ENCODE results near the gene SLC66A1.

Gene SLC66A1

DNA sequence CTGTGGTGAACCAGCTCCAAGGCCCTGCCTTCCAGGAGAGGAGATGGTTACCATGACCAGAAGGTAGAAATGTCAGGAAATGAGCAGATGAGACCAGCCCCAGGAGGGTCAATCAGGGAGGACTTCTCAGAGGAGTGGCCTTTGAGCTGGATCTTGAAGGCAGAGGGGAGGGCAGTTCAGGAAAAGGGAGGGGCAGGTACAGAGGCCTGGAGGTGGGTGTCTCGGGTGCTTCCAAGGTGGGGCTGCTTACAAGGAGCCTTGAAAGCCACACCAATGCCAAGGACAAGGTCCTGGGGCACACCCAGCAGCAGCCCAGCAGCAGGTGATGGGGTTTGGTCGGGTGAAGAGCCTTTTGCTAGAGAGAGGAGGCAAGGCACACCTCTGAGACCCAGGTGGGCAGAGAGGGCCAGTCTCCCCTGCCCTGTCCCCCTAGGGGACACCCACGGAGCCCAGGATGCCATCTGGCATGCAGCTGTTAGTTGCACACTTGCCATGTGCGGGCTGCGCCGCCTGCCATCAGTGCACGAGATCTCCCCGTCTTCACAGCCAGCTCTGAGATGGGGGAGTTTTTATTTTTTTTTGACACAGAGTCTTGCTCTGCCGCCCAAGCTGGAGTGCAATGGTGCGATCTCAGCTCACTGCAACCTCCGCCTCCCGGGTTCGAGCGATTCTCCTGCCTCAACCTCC is 18.5 kb downstream of the SLC66A1 start:
- TF ChIP-seq, protein P1, sequence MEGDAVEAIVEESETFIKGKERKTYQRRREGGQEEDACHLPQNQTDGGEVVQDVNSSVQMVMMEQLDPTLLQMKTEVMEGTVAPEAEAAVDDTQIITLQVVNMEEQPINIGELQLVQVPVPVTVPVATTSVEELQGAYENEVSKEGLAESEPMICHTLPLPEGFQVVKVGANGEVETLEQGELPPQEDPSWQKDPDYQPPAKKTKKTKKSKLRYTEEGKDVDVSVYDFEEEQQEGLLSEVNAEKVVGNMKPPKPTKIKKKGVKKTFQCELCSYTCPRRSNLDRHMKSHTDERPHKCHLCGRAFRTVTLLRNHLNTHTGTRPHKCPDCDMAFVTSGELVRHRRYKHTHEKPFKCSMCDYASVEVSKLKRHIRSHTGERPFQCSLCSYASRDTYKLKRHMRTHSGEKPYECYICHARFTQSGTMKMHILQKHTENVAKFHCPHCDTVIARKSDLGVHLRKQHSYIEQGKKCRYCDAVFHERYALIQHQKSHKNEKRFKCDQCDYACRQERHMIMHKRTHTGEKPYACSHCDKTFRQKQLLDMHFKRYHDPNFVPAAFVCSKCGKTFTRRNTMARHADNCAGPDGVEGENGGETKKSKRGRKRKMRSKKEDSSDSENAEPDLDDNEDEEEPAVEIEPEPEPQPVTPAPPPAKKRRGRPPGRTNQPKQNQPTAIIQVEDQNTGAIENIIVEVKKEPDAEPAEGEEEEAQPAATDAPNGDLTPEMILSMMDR (IDR thresholded peaks at IDR 0.05; ENCODE audit: low read depth, low read length): no peak
- no peaks in the 10 kb centered on the region for H3K9me3 ChIP-seq (ENCODE audit: severe bottlenecking)
- no peak for DNase-seq
- H3K36me3 ChIP-seq: peaks cover 30% of the 10 kb centered on the region
- no peak overlapping the region for H3K4me3 ChIP-seq (ENCODE audit: low read depth, low read length)
- H3K27ac ChIP-seq: no peak overlapping the region
- H3K27me3 ChIP-seq (ENCODE audit: insufficient read depth, low read depth, severe bottlenecking): no peaks in the 10 kb centered on the region

DNA sequence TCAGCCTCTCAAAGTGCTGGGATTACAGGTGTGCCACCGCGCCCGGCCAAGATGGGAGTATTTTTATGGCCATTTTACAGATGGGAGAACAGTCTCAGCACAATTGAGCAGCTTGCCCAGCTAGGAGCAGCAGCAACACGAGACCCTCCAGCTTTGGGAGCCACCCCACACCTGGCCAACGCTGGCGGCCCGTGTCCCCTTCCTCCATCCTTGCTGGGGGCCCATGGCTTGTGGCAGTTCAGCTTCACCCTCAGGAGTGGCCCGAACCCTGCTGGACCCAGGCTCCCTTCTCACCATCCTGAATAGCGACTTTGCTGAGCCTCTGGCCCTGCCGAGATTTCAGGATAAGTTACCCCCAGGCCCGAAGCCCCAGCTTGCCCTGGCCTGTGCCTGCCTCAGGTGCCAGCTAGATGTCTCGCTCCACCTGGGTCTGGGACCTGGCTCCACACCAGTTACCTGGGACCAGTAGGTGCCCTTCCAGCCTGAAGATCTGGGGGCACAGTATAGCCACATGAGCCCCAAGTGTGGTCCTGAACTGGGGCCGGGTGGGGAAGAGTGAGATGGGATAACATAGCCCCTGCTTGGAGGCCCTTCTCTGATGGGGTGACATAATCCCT is 19.2 kb downstream of the SLC66A1 start:
- DNase-seq: no peak

DNA sequence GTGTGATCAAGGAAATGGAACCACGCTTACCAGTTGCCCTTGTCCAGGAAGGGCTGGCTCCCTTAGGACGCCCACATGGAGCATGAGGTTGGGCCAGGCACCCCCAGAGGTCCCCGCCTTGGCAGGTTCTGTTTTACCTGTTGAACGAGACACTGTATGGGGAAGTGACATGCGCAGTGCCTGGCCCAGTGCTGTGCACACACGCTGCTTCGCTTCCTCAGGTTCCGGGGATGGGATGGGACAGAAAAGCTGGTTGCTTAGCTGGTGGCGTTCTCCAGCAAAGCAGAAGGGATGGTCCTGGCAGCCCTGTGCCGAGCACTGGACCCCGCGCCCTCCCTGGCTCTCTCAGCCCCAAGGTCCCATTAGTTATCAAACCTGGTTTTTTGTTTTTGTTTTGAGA is 20.7 kb downstream of the SLC66A1 start:
- no peak overlapping the region for H3K27ac ChIP-seq
- no peak for DNase-seq
- TF ChIP-seq, protein P1 (IDR thresholded peaks at IDR 0.05; ENCODE audit: low read depth, low read length): no peak

More for the DNA sequence above, 19.2 kb downstream of the SLC66A1 start:
- no peak overlapping the region for H3K27ac ChIP-seq
- TF ChIP-seq, protein P1 (IDR thresholded peaks at IDR 0.05; ENCODE audit: low read depth, low read length): no peak
- H3K9me3 ChIP-seq (ENCODE audit: severe bottlenecking): no peaks in the 10 kb centered on the region
- H3K4me3 ChIP-seq (ENCODE audit: low read depth, low read length): no peak overlapping the region
- H3K27me3 ChIP-seq (ENCODE audit: insufficient read depth, low read depth, severe bottlenecking): no peaks in the 10 kb centered on the region
- H3K36me3 ChIP-seq: peaks cover 22% of the 10 kb centered on the region

DNA sequence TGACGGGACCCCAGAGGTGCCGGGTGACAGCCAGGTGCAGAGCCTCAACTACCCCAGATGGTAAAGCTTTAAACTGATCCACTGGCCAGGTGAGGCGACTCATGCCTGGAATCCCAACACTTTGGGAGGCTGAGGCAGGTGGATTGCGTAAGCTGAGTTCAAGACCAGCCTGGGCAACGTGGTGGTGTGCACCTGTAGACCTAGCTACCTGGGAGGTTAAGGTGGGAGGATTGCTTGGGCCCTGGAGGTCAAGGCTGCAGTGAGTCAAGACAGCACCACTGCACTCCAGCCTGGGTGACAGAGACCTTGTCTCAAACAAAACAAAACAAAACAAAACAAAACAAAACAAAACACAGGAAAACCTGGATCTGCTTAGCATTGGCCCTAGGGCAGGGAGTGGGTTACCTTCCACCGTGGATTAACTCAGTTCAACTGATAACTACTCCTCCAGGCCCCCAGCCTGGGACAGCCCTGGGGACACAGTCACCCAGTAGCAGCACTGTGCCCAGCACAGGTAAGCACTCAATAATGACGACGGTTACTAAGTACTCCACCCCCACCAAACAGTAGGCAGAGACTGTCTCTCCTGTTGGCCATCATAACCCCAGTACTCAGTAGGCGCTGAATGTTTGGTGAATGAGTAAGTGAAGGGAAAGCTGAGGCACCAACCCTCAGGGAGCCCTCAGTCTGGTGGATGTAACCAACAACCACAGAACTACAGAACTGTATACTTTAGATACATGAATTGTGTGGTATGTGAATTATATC is 21.6 kb downstream of the SLC66A1 start:
- Histone ChIP-seq H3K4me3 (ENCODE audit: low read depth, low read length) (no peak overlapping the region), H3K27me3 (ENCODE audit: insufficient read depth, low read depth, severe bottlenecking) (no peaks in the 10 kb centered on the region), H3K36me3 (peaks cover 8% of the 10 kb centered on the region), H3K9me3 (ENCODE audit: severe bottlenecking) (no peaks in the 10 kb centered on the region), H3K27ac (no peak overlapping the region)
- DNase-seq: no peak
- TF ChIP-seq, protein P1 (IDR thresholded peaks at IDR 0.05; ENCODE audit: low read depth, low read length): no peak

More for the DNA sequence above, 20.7 kb downstream of the SLC66A1 start:
- H3K9me3 ChIP-seq (ENCODE audit: severe bottlenecking): no peaks in the 10 kb centered on the region
- H3K4me3 ChIP-seq (ENCODE audit: low read depth, low read length): no peak overlapping the region
- peaks cover 15% of the 10 kb centered on the region for H3K36me3 ChIP-seq
- no peaks in the 10 kb centered on the region for H3K27me3 ChIP-seq (ENCODE audit: insufficient read depth, low read depth, severe bottlenecking)

DNA sequence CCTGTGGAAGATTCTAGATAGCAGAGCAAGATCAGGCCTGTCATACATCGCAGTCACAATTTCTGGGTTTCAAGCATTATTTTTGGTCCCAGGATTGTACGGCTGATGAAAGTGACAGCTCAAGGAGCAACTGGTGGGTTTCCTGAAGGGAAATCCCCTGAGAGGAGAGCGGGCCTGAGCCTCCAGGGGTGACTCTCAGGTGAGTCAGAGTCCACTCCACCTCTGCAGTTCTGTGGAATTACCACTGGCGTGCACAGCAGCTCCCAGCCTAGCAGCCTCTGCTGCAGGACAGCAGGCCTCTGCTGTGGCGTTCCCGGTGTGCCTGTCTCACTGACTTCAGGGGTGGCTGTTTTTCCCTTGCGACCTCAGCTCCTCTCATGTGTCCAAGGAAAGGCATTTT is 24.4 kb downstream of the SLC66A1 start:
- peaks cover 9% of the 10 kb centered on the region for H3K36me3 ChIP-seq
- DNase-seq: no peak
- H3K9me3 ChIP-seq (ENCODE audit: severe bottlenecking): no peaks in the 10 kb centered on the region
- no peak overlapping the region for H3K4me3 ChIP-seq (ENCODE audit: low read depth, low read length)
- H3K27ac ChIP-seq: no peak overlapping the region
- H3K27me3 ChIP-seq (ENCODE audit: insufficient read depth, low read depth, severe bottlenecking): no peaks in the 10 kb centered on the region
- TF ChIP-seq, protein P1 (IDR thresholded peaks at IDR 0.05; ENCODE audit: low read depth, low read length): no peak
